CD4-positive, alpha-beta T cell treated with Interleukin-4 for 1 hour (primary cell): ENCODE data around the gene PWWP2B.
"Not testable (repeated sequence)": the region's sequence is repeated elsewhere in the genome, so short reads cannot be mapped to it uniquely, and the experiment has no call there.

Experiments used
- DNase-seq, 2 donors: peaks; one replicate each; pipeline ENCODE4 v3.0.0-alpha.2; 2020 to 2022

The PWWP2B gene

DNA sequence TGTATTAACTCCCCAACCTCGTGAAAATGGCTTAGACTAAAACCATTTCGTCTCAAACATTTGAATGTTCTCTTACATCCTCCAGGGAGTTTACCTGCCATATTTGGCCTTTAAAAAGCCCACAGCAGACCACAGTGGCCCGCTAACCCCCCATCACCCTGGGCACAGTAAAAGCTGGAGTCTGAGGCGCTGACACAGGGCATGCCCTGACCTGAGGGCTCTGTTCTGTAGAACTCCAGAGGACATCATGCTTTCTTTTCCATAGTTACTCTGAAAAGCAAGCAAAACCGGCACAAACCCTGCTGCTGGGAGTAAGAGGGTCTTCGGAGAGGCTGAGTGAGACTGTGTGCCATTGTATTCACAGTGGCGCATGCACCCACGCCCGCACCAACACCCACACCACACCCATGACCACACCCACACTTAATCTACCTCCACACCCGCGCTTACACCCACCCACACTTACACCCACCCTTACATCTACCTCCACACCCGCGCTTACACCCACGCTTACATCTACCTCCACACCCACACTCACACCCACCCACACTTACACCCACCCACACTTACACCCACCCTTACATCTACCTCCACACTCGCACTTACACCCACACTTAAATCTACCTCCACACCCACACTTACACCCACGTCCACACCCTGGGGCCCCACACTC is 32.9 kb upstream of the PWWP2B start:
- DNase-seq = no peak

DNA sequence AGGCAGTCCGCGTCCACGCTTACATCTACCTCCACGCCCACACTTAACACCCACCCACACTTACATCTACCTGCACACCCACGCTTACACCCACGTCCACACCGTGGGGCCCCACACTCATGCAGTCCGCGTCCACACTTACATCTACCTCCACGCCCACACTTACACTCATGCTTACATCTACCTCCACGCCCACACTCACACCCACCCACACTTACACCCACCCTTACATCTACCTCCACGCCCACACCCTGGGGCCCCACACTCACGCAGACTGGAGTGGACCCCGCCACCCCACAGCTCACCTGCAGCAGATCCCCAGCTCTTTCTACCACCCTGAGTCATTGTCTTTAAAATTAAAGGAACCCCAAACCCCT is 32.4 kb upstream of the PWWP2B start:
- no peak for DNase-seq

DNA sequence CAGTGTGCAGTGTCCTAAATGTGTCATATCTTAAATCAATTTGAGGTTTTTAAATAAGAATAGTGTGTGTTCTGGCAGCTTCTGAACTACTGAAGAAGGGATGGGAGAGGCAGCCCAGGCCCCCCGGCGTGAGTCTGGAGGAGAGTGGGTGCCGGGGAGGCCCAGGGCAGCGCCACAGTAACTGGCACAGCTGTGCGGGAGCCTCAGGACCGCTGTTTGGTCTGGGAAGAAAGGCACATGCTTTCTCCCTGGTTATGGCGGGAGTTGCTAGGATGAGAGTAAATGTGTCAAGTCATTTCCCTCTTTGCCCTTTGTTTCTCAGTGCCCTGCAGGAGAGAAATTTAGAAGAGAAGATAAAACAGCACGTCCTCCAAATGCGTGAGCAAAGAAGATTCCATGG is 31.9 kb upstream of the PWWP2B start:
- no peak for DNase-seq

DNA sequence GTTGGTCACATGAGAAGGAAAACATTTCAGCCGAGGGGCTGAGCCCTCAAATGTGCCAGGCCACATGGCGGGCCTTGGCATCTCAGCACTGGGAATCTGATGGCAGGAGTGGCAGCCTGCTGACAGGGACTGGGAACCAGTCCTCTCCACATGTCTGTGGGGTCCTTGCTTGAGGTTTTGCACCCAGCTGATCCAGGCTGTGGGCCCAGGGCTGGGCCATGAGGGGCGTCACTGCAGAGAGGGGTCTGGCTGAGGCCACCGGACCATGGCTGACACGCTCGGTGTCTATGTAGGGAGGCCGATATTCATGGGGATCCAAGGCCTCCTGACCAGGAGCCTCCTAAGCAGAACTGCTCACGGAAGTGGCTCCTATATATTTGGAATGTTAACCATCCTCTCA is 31.0 kb upstream of the PWWP2B start:
- no peak for DNase-seq

DNA sequence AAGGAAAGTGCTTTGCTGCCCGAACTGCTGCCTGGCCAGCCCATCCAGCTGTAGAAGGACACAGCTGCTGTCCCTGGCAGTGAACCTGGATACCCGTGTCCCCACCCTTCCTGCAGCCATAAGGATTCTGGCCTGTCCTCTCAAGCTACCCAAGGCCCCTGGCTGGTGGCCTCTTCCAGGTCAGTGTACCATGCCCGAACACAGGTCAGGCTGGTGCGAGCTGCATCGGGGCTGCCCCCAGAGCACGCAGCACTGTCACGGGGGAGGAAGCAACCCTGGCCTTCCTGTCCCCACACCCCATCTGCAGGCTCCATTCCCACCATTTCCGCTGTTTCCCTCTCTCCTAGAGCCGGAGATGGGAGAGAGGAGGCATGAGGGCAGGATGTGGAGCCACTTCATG is 30.5 kb upstream of the PWWP2B start:
- DNase-seq = no peak

DNA sequence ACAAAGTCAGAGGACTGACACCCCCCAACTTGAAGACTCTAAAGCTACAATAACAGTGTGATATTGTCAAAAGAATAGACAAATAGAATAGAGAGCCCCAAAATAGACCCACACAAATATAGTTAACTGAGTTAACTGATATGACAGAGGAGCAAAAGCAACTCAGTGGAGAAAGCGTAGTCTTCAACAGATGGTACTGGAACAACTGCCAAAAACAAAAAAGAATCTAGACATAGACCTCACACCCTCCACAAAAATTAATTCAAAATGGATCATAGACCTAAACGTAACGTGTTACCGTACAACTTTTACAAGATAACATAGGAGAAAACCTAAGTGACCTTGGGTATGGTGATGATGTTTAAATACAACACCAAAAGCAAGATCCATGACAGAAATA is 28.6 kb upstream of the PWWP2B start:
- no peak for DNase-seq

DNA sequence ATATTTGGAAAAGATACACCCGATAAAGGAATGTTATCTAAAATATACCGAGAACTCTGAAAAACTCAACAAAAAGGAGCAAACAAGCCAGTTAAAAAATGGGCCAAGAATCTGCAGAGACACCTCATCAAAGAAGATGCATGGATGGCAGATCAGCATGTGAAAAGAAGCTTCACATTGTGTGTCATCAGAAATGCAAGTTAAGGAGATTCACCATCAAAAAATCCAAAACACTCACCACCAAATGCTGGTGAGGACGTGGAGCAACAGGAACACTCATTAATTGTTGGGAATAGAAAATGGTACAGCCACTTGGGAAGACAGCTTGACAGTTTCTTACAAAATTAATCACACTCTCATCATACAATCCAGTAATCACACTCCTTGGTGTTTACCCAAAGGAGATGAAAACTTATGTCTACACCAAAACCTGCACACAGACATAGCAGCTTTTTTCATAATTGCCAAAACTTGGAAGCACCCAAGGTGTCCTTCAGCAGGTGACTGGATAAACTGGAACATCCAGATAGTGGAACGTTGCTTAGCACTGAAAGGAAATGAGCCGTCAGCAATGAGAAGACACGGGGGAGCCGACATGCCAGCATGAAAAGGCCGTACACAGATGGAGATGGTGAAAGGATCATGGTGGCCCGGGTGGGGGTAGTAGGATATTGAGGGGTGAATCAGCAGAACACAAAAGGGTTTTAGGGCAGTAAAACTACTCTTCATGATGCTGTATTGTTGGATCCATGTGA is 27.9 kb upstream of the PWWP2B start:
- DNase-seq = no peak

DNA sequence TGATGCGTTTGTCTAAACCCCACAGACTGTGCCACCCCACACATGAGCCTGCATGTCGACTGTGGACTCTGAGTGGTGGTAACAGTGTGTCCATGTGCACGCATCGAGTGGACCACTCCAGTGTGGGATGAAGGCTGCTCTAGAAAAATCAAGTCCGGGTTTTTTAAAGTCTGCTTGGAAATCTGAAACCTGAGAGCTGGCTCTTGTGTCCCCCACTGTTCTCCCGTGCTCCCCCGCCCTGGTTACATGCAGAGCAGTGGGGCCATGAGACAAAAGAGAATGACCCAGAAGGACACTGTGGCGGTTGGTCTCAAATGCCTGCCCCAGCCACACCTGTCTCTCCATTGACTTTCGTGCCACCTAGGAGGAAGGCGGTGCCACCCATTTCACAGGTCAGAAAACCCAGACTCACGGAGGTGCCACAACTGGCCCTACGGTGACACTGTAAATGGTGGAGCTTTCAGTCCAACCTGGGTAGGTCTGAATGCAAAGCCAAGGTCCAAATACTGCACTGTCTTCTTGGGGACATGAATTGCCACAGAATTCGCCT is 27.3 kb upstream of the PWWP2B start:
- DNase-seq = no peak

DNA sequence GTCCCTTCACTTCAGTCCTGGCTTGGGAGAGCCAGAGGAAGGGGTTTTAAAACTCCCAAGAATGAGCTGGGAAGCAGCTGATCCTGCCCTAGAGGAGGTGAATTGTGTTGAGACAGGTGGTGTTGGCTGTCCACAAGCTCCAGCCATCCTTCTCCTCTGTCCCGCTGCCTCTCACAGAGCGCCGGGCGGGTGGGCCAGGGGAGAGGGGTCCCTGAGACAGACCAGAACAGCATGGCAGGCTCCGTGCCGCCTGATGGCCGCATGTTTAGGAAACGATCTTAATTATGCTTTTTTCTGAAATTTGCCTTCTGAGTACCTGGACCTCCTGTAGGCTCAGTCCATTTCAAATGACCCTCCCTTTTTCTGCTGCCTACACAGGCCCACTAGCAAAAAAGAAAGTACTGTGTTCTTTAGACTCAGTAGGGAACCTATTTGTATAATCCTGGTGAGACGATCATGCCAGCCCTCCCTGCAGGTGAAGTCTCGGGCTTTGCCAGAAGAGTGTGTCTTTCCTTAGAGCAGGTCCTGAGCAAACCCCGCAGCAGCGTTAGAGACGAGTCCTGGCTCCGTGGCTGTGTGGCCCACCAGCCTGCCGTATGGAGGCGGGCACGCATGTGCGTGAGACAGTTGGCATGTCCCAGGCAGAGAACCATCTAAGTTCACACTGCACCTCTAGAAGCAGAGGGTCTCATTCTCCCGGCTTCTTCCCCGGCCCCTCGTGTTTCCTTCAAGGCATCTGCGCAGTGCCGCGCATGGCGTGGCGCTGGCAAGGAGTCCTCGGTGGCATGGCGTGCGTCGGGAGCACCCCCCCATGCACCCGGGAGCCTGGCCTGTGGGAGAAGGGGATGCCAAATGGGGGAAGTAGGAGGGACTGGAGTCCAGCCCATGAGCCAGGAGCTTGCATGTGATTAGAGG is 26.3 kb upstream of the PWWP2B start:
- DNase-seq = no peak

DNA sequence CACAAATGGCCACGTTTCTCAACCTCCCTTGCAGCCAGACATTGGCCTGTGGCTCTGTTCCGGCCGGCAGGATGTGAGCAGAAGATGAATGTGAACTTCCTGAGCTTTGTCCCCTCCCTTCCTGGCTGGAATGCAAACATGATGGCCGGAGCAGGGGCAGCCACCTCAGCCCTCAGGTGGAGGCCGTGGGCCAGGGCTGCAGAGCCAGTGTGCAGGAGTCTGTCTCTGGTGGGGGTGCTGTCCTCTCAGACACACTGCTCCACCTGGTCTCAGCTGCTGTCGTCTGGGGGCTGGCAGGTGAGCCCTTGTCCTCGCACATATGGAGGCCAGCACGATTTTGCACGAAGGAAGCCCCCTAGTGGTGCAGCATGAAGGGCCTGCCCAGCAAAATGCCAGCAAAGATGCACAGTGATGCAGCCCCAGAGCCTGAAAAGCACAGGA is 25.3 kb upstream of the PWWP2B start:
- peak in 1 of 2 donors; percentile 14 for DNase-seq

DNA sequence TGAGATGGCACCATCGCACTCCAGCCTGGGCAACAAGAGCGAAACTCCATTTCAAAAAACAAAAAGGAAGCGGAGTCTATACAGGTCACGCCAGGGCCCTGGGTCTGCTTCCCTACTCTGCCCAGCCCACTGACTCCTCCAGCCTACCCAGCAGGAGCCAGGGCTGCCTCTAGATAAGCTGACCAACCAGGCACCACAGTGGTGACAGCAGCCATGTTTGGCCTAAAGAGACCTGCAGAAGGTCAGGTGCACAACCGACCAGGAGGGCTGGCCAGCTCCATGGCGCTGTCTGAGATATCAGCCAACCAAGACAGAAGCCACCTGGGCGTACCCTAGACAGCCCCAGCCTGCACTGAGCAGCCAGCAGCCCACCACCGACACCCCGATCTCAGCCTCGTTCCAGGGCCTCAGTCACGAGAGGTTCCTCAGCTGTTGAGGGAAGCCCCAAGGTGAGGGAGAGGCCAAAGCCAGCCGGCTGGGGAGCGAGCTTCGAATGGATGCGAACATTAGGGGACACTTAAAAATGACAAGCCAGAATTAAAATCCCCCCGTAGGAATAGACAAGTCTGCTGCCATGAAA is 24.4 kb upstream of the PWWP2B start:
- no peak for DNase-seq

DNA sequence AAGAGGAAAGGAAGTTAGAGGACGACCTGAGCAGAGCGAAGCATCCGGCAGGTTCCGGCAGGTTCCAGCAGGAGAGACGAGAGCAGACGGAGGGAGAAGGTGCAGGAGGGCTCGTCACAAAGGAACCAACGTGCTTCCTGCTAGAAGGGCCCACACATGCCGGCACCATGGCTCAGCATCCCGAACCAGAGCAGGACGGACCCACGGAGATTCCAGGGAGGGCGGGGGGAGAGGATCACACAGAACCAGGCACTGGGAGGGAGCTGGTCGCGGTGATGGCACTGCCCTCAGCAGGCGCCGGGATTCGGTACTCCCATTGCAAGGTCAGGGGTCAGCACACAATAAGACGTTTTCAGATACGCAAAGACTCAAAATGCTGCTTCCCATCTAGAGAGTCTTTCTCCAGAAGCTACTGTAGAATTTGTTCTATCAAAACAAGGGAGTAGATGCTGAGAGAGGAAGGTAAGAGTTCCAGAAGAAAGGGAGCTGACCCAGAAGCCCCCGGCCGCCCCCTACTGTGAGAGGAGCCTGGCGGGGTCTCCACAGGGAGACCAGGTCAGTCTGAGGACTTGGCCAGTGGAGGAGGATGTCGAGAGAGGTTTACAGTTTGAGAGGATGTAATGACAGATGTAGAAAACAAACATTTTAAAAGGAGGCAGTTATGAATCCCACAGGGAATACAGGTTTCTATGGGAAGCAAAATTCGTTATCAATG is 23.6 kb upstream of the PWWP2B start:
- DNase-seq = no peak

DNA sequence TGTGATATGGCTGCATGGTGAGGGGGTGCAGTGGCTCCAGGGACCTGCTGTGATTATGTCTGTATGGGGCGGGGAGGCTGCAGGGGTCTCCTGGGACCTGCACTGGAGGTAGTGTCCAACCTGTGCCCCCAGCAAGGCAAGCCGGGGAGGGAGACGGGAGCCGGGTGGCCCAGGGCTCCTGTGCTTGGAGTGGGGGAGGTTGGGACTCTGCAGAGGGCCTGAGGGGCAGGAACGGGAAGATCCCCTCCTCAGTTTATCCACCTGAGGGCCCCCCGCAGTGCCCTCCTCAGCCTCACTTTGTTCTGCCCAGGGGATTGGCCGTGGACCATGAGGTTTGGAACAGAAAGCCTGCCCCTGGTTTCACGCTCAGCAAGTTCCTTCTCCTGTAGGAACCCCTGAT is 22.8 kb upstream of the PWWP2B start:
- DNase-seq = no peak

DNA sequence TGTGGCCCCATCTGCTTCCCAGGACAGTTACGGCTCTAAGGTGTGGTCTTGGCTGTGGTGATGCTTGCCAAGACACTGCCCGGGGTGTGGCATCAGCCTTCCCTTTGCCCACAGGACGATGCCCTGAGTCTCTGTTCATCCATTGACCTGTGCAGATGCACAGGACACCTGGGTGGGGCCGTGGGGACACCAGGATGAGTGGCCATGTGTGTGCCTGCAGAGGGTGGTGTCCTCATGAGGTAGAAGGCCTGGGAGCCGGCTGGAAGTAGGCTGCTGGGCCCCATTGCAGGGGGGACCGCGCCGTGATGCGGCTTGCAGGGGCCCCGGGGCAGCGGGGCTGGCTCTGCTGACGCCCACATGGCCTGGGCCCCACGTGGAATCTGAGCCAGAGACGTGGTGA is 22.4 kb upstream of the PWWP2B start:
- no peak for DNase-seq

DNA sequence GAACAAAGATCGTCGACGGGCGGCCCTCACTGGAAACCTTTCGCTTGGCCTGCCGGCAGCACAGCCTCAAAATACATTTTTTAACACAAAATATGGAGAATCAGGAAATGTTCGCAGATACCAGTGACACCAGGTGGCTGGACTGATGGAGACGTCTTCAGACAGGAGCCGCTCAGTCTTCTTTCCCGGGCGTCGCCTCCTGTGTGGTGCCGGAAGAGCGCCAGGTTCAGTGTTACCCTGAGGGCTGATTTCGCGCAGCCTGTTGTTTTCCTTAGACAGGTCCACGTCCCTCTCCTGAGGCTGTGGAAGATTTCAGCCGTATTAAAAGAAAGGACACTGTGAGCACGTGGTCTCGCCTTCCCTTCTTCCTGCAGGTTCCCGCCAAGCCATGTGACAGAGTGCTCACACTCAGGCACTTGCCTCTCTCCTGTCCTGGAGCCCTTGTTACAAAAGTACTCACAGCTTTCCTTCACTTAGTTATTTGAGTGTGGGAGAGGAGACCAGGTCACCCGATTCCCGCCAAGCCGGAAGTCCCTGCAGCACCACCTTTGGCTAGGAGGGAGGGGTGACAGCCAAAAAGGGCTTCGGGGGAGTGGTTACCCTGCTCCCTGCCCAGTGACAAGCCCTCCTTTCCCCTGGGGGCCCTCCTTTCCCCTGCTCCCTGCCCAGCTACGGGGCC is 21.7 kb upstream of the PWWP2B start:
- no peak for DNase-seq

DNA sequence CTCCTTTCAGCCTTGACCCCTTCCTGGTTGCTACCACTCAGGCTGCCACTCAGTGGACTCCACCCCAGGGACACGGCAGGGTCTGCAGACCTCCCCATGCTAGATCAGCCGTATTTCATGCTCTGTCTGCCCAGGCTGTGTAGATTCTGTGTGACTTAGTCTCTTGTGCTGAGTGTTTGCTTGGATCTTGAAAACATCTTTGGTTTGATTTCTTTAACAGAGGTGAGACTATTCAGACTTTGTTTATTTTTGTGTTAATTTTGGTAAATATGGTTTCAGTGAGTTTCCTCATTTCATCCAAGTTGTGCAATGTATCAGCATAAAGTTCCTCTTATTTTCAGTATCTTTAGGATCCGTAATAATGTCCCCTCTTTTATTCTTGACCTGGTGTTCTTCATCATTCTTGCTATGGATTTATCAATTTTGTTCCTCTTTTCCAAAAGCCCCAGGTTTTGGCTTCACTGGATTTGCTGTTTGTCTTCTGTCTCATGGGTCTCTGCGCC is 21.2 kb upstream of the PWWP2B start:
- no peak for DNase-seq

DNA sequence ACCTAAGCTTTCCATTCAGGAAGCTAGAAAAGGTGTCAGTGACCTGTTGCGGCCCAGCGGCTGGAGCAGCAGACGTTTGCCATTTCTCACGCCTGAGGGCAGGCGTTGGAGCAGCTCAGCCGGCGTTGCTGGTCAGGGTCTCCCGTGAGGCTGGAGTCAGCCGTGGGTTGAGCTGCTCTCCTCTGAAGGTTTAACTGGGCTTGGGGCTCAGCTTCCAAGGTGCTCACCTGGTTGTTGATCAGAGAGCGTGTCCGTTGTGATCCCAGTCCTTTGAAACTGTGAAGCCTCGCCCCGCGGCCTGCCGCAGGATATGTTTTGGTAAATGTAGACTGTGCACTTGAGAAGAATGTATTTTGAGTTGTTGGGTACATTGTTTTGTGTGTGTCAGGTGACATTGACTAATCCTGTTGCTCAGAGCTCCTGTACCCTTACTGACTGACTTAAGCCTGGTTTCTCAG is 20.6 kb upstream of the PWWP2B start:
- no peak for DNase-seq

DNA sequence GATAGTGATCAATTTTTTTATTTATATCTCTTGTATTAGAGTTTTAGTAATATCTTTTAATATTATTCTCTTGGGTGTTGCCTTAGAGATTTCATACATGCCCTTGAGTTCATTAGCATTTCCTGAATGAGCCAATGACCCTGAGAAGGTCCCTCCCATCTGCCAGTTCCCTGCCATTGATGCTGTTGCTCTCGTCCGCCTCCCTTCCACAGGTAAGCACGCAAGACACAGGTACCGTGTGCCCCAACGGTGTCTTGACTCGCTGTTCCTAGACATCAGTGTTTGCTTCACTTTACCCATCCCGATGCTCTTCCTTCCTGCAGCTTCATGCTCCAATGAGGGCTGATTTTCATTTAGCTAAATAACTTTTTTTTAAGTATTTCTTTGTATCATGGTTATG is 19.7 kb upstream of the PWWP2B start:
- DNase-seq = no peak

DNA sequence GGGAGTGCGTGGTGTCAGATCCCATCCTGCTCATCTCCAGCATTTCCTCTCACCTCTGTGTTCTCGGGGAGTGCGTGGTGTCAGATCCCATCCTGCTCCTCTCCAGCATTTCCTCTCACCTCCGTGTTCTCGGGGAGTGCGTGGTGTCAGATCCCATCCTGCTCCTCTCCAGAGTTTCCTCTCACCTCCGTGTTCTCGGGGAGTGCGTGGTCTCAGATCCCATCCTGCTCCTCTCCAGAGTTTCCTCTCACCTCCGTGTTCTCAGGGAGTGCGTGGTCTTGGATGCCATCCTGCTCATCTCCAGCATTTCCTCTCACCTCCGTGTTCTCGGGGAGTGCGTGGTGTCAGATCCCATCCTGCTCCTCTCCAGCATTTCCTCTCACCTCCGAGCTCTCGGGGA is 18.0 kb upstream of the PWWP2B start:
- DNase-seq = not testable (repeated sequence)

DNA sequence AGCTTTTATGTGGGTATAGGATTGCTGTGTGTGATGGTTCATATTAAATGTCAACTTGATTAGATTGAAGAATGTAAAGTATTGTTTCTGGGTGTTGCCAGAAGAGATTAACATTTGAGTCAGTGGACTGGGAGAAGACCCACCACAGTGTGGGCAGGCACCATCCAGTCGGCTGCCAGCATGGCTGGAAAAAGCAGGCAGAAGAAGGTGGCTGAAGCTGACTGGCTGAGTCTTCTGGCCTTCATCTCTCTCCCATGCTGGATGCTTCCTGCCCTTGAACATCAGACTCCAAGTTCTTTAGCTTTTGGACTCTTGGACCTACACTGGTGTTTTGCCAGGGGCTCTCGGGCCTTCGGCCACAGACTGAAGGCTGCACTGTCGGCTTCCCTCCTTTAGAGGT is 16.0 kb upstream of the PWWP2B start:
- not testable (repeated sequence) for DNase-seq

DNA sequence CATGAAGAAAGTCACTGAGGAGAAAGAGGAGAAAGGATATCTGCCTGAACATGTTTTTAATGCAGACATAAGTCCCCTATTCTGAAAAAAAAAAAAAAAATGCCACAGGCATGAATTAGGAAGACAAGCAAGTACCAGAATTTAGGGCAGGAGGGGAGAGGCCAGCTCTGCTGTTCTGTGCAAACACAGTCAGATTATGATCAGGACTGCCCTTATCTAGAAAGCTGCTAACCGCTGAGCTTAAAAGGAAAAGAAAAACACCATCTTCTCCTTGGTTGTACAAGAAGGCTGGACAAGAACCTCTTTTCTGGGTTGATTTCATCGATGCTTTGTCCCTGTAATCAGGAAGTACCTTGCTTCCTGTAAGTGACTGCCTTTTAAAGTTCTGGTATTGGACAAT is 15.3 kb upstream of the PWWP2B start:
- DNase-seq = no peak
